ENCODE data around the gene KLHL29. TPM values are rescaled to one million over a fixed set of nuclear protein-coding genes. Genes with fewer than 3 reads are reported as not detected.

Gene KLHL29
- total and polyA plus RNA-seq, 2 experiments from 2014 or later, result 1.5 to 6.5 TPM

DNA sequence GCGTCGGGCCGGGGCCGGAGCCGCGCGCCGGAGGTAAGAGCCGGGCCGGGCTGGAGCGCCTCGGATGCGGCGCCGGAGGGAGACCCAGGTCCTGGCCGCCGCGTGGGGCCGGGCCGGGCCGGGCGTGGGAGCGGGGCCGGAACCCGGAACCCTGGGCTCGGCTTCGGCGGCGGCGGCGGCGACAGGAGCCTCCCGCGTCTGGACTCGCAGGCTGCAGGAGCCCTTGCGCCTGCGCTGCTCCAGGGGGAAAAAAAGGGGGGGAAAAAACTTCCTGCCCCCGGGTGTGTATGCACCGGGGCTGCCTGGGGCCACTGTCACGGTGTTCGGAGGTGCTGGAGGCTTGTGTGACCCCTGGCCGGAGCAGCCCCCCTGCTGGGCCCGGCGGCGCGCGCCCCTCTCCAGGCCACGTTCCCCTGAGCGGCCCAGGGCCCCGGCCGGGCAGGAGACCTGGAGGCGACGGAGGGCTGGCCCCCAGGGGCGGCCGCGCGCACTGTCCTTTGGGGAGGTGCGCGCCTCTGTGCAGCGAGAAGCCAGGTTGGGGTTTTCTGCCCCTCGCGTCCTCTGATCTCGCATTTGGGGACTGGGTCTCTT lies 864 bp downstream of the KLHL29 start:
- H3K36me3 ChIP-seq (ENCODE audit: insufficient read depth), result no peaks in the 10 kb centered on the region
- Mint-ChIP-seq H3K9me3 (no peaks in the 10 kb centered on the region), H3K4me1 (peaks cover 22% of the 10 kb centered on the region), H3K27me3 (ENCODE audit: insufficient read depth, low read depth, poor library complexity) (peaks cover 48% of the 10 kb centered on the region), H3K36me3 (ENCODE audit: low read depth) (no peaks in the 10 kb centered on the region; the same call in 2 of the 3 replicates), H3K4me3 (peak overlapping the region; percentile 81), H3K27ac (no peak overlapping the region)
- H3K27ac ChIP-seq (ENCODE audit: low read depth), result no peak overlapping the region
- H3K4me3 ChIP-seq, result peak overlapping the region; percentile 71
- H3K4me2 ChIP-seq, result peak overlapping the region; percentile 97
- peak; percentile 54 for ATAC-seq
- no peaks in the 10 kb centered on the region for H3K79me2 ChIP-seq (replicated peaks; ENCODE audit: insufficient read depth)
- H3K4me1 ChIP-seq (ENCODE audit: insufficient read depth), result peaks cover 14% of the 10 kb centered on the region; the same call in 1 of the 2 replicates
- peak; percentile 59 for DNase-seq (ENCODE audit: low spot score)
- no peaks in the 10 kb centered on the region for H3K9me2 ChIP-seq (ENCODE audit: insufficient read depth)
- peak overlapping the region; percentile 76 for H2AFZ ChIP-seq
- no peaks in the 10 kb centered on the region for H3F3A ChIP-seq (replicated peaks; ENCODE audit: low read depth)
- H3K27me3 ChIP-seq (ENCODE audit: insufficient read depth), result peaks cover 75% of the 10 kb centered on the region
- TF ChIP-seq ZNF331 (CRISPR knock-in tag; IDR thresholded peaks at IDR 0.05; ENCODE audit: low read depth) (no peak), STAT1 (IDR thresholded peaks at IDR 0.05; ENCODE audit: unreplicated experiment) (no peak), JUNB (IDR thresholded peaks at IDR 0.05; ENCODE audit: unreplicated experiment) (no peak), POLR2AphosphoS5 (IDR thresholded peaks at IDR 0.05; ENCODE audit: low read depth) (no peak), NANOG (IDR thresholded peaks at IDR 0.05; ENCODE audit: borderline replicate concordance) (no peak), EZH2phosphoT487 (IDR thresholded peaks at IDR 0.05; ENCODE audit: unreplicated experiment) (no peak), ZNF114 (CRISPR knock-in tag; IDR thresholded peaks at IDR 0.05) (no peak)
- TF ChIP-seq, protein P1, sequence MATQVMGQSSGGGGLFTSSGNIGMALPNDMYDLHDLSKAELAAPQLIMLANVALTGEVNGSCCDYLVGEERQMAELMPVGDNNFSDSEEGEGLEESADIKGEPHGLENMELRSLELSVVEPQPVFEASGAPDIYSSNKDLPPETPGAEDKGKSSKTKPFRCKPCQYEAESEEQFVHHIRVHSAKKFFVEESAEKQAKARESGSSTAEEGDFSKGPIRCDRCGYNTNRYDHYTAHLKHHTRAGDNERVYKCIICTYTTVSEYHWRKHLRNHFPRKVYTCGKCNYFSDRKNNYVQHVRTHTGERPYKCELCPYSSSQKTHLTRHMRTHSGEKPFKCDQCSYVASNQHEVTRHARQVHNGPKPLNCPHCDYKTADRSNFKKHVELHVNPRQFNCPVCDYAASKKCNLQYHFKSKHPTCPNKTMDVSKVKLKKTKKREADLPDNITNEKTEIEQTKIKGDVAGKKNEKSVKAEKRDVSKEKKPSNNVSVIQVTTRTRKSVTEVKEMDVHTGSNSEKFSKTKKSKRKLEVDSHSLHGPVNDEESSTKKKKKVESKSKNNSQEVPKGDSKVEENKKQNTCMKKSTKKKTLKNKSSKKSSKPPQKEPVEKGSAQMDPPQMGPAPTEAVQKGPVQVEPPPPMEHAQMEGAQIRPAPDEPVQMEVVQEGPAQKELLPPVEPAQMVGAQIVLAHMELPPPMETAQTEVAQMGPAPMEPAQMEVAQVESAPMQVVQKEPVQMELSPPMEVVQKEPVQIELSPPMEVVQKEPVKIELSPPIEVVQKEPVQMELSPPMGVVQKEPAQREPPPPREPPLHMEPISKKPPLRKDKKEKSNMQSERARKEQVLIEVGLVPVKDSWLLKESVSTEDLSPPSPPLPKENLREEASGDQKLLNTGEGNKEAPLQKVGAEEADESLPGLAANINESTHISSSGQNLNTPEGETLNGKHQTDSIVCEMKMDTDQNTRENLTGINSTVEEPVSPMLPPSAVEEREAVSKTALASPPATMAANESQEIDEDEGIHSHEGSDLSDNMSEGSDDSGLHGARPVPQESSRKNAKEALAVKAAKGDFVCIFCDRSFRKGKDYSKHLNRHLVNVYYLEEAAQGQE (IDR thresholded peaks at IDR 0.05; ENCODE audit: unreplicated experiment), result no peak
- H4K20me1 ChIP-seq (replicated peaks; ENCODE audit: insufficient read depth), result peaks cover 10% of the 10 kb centered on the region

DNA sequence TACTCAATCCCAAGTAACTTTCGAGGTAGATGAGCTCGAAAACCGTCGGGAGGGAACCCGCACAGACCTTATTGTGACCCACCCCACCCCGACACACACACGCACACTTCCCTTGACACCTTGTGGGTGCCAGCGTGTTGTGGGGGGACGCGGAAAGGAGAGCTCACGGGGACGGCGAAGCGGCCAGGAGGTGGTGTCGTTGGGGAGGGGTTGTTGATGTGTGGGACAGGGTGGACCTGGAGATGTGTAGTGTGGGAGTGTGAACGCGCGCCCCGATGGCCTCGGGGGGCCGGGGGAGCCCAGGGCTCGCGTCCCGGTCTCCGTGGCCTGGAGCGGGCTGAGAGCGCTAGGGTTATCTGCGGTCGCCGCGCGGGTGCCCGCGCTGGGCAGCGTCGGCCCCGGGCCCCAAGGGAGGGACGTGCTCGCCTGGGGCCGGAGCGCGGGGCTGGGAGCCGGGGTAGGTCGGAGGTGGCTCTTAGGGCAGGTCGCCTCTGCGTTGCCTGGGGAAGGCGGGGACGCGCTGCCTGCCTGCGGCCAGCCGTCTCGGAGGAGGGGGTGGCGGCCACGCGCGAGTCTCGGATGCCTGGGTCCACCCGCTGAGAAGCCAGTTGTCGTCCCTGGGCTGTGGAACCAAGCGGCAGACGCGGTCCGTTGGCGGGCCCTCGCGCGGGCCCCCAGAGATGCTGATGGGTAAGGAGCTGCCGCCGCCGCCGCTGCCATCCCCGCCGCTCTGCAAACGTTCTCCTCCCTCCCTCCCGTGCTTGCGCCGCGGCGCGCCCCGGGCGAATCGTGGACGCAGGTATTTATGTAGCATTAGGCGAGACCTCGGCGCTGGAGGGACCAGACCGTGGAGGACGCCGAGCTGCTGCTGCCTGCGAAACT lies 1.6 kb downstream of the KLHL29 start:
- ATAC-seq (peak; percentile 69), DNase-seq (ENCODE audit: low spot score) (peak; percentile 56)
- Mint-ChIP-seq H3K9me3 (no peaks in the 10 kb centered on the region), H3K4me1 (peaks cover 23% of the 10 kb centered on the region), H3K27ac (no peak overlapping the region), H3K4me3 (peak overlapping the region; percentile 81), H3K36me3 (ENCODE audit: low read depth) (no peaks in the 10 kb centered on the region; the same call in 2 of the 3 replicates), H3K27me3 (ENCODE audit: insufficient read depth, low read depth, poor library complexity) (peaks cover 48% of the 10 kb centered on the region)
- Histone ChIP-seq H3K4me3 (peak overlapping the region; percentile 71), H3K27ac (ENCODE audit: low read depth) (no peak overlapping the region), H4K20me1 (replicated peaks; ENCODE audit: insufficient read depth) (peaks cover 10% of the 10 kb centered on the region), H3K36me3 (ENCODE audit: insufficient read depth) (no peaks in the 10 kb centered on the region), H3K4me1 (ENCODE audit: insufficient read depth) (peaks cover 14% of the 10 kb centered on the region; the same call in 1 of the 2 replicates), H3K27me3 (ENCODE audit: insufficient read depth) (peaks cover 72% of the 10 kb centered on the region), H3K79me2 (replicated peaks; ENCODE audit: insufficient read depth) (0 out of 2 replicates have a peak, but pooled peaks cover 3% of the 10 kb centered on the region), H3K9me2 (ENCODE audit: insufficient read depth) (no peaks in the 10 kb centered on the region), H2AFZ (peak overlapping the region; percentile 76), H3F3A (replicated peaks; ENCODE audit: low read depth) (no peaks in the 10 kb centered on the region), H3K4me2 (peak overlapping the region; percentile 97)
- TF ChIP-seq EZH2 (IDR thresholded peaks at IDR 0.05; ENCODE audit: low read depth, unreplicated experiment) (peak; percentile 82), EZH2phosphoT487 (IDR thresholded peaks at IDR 0.05; ENCODE audit: unreplicated experiment) (peak; percentile 79), ZNF114 (CRISPR knock-in tag; IDR thresholded peaks at IDR 0.05) (no peak)
